Keratinocyte (primary cell): ENCODE data around the gene TSPOAP1. TPM values are rescaled to one million over a fixed set of nuclear protein-coding genes. Genes with fewer than 3 reads are reported as not detected.

Source experiments
- DNase-seq: peaks from one replicate; pipeline ENCODE4 v3.0.0-alpha.2; 2011; ENCODE audit warnings: low read depth, missing footprints, low spot score
- FAIRE-seq: peaks from 2 replicates; lab custom pipeline; 2011; peaks lifted over from hg19 to GRCh38; lab: Jason Lieb, UNC
- H2AFZ ChIP-seq: 2 replicates; pipeline ENCODE4 v1.6.0; 2012; ENCODE audit warnings: low read length, control low read depth, inconsistent platforms; ENCODE audit not compliant: control insufficient read depth
- H3K27ac ChIP-seq: 2 replicates; pipeline ENCODE4 v1.5.1; 2011; ENCODE audit warnings: low read length; ENCODE audit not compliant: control insufficient read depth, insufficient read depth
- H3K27me3 ChIP-seq: 3 replicates; pipeline ENCODE4 v1.6.0; 2011; ENCODE audit warnings: low read length; ENCODE audit not compliant: control insufficient read depth, insufficient read depth; ENCODE audit errors: extremely low read depth
- H3K36me3 ChIP-seq, 2 experiments: 2 replicates in 1 of 2; 3 replicates in 1 of 2; pipeline ENCODE4 v1.5.1; 2011; ENCODE audit warnings: low read length in 2 of 2, mild to moderate bottlenecking in 1 of 2; ENCODE audit not compliant: control insufficient read depth in 2 of 2, insufficient read depth in 2 of 2; ENCODE audit errors: extremely low read depth in 1 of 2
- H3K4me1 ChIP-seq: 3 replicates; pipeline ENCODE4 v1.5.1; 2011; ENCODE audit warnings: low read length; ENCODE audit not compliant: control insufficient read depth, insufficient read depth; ENCODE audit errors: extremely low read depth
- H3K4me2 ChIP-seq: 3 replicates; pipeline ENCODE4 v1.6.0; 2011; ENCODE audit warnings: low read depth, low read length; ENCODE audit not compliant: control insufficient read depth, insufficient read depth; ENCODE audit errors: extremely low read depth
- H3K4me3 ChIP-seq, 3 experiments: fragments of 200-600 bp in 1 of 3; sonication (generic) in 1 of 3; 2 replicates in 2 of 3; 3 replicates in 1 of 3; pipeline ENCODE4 v1.5.1; 2011 to 2016; ENCODE audit warnings: low read length in 3 of 3, mild to moderate bottlenecking in 3 of 3, control low read depth in 2 of 3, inconsistent platforms in 1 of 3, low read depth in 1 of 3, mixed read lengths in 1 of 3, mixed run types in 1 of 3, moderate library complexity in 1 of 3; ENCODE audit not compliant: control insufficient read depth in 2 of 3, insufficient read depth in 2 of 3; ENCODE audit errors: extremely low read depth in 1 of 3
- H3K79me2 ChIP-seq: 2 replicates; pipeline ENCODE4 v1.6.0; 2012; ENCODE audit warnings: low read length; ENCODE audit not compliant: control insufficient read depth, insufficient read depth
- H3K9ac ChIP-seq: 3 replicates; pipeline ENCODE4 v1.6.0; 2011; ENCODE audit warnings: low read length; ENCODE audit not compliant: control insufficient read depth, insufficient read depth; ENCODE audit errors: extremely low read depth
- H3K9me1 ChIP-seq: 3 replicates; pipeline ENCODE4 v1.6.0; 2011; ENCODE audit warnings: low read length; ENCODE audit not compliant: control insufficient read depth, insufficient read depth; ENCODE audit errors: extremely low read depth
- H3K9me3 ChIP-seq: 2 replicates; pipeline ENCODE4 v1.5.1; 2012; ENCODE audit warnings: low read depth, low read length; ENCODE audit not compliant: control insufficient read depth
- H4K20me1 ChIP-seq: 3 replicates; pipeline ENCODE4 v1.6.0; 2011; ENCODE audit warnings: low read length; ENCODE audit not compliant: control insufficient read depth, insufficient read depth; ENCODE audit errors: extremely low read depth
- EZH2 ChIP-seq: IDR thresholded peaks from one replicate; pipeline ENCODE4 v1.6.1; 2012; ENCODE audit warnings: inconsistent platforms, mild to moderate bottlenecking, low read length, moderate library complexity
- dilution Hi-C: fragments of 300-500 bp; cut with MboI; formaldehyde crosslinking; loops from one replicate; pipeline ENCODE4 v1.7.0; 2020; ENCODE audit warnings: low sequenced_read_pairs; ENCODE audit not compliant: extremely low pct_ligation_motif_present
- polyA plus RNA-seq, 5 experiments: library from polyadenylated mRNA; depleted of rRNA in 3 of 5; stranded (reverse) in 3 of 5; stranded (forward) in 1 of 5; unstranded in 1 of 5; fragments of >200 nt; gene quantifications; 1 replicate in 1 of 5; 2 replicates in 3 of 5; 3 replicates in 1 of 5; pipeline versions ENCODE4 v1.2.1 to v1.2.3, GENCODE V29; 2011 to 2012; ENCODE audit warnings: missing spikeins in 2 of 5, low read depth in 1 of 5, low replicate concordance in 1 of 5
- TF ChIP-seq, protein P1 (sequence below), 3 experiments: IDR thresholded peaks in 1 of 3; conservative IDR thresholded peaks in 1 of 3; optimal IDR thresholded peaks in 1 of 3; 2 replicates in 2 of 3; 3 replicates in 1 of 3; pipeline versions ENCODE3 to v1.5.1; 2011; ENCODE audit warnings: low read length in 3 of 3, mild to moderate bottlenecking in 3 of 3, moderate library complexity in 2 of 3, control low read depth in 1 of 3, inconsistent platforms in 1 of 3; ENCODE audit not compliant: insufficient read depth in 2 of 3; ENCODE audit errors: extremely low read depth in 1 of 3

TSPOAP1 gene
- polyA plus RNA-seq, 1 donor (not counting 4 experiments of a cell fraction or from before 2014, with no cell fraction given) = 0.04 TPM

DNA sequence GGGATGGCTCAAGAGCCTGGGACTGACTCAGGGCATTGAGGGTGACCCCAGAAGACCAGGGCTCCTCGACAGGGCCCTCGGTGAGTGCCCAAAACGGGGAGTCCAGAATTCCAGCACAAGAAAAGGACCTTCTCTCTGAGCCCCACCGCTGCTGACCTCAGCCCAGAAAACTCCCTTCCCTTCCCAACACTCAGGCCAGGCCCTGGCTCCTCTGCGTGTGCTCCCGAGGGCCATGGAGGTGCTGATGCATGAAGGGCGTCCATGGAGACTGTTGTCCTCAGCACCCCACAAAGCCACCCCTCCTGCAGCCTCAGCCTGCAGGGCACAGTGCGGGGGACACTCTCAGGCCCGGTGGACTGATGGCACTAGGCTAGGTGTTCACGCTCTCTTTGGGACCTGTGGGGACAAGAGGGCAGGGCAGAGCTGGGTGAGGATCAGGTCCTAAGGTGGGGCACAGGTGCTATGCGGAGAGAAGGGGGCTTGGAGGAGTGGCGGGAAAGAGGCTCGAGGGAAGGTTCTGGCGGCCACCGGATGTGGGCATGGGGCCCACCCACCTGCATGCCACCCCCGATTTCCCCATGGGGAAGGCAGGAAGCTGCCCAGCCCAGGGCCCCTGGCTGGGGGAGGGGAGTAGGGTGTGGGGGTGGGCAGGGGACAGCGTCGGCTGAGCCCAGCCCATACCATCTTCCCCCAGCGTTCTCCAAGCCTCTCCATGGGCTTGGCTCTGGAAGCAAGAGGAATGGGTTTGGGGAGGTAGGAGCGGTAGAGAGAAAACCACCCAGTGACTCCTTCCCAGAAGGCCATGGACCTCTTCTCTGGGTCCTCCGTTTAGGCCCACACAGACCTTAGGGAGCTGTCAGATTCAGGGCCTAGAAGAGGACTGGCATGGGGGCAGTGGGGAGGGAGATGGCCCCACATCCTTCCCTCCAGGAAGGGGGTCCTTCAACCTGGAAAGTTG lies 4.5 kb upstream of the TSPOAP1 start:
- FAIRE-seq (no peak), DNase-seq (no peak)
- Histone ChIP-seq H3K4me3 (no peak overlapping the region), H2AFZ (no peak overlapping the region), H3K4me2 (no peak overlapping the region), H3K27me3 (peaks cover 9% of the 10 kb centered on the region), H3K9ac (no peak overlapping the region), H3K79me2 (no peaks in the 10 kb centered on the region), H3K9me3 (no peaks in the 10 kb centered on the region), H3K27ac (no peak overlapping the region), H3K4me1 (peaks cover 16% of the 10 kb centered on the region), H3K9me1 (no peaks in the 10 kb centered on the region), H4K20me1 (no peaks in the 10 kb centered on the region), H3K36me3 (no peaks in the 10 kb centered on the region)
- dilution Hi-C loops = no loop called here
- TF ChIP-seq EZH2 = no peak
- TF ChIP-seq, protein P1, sequence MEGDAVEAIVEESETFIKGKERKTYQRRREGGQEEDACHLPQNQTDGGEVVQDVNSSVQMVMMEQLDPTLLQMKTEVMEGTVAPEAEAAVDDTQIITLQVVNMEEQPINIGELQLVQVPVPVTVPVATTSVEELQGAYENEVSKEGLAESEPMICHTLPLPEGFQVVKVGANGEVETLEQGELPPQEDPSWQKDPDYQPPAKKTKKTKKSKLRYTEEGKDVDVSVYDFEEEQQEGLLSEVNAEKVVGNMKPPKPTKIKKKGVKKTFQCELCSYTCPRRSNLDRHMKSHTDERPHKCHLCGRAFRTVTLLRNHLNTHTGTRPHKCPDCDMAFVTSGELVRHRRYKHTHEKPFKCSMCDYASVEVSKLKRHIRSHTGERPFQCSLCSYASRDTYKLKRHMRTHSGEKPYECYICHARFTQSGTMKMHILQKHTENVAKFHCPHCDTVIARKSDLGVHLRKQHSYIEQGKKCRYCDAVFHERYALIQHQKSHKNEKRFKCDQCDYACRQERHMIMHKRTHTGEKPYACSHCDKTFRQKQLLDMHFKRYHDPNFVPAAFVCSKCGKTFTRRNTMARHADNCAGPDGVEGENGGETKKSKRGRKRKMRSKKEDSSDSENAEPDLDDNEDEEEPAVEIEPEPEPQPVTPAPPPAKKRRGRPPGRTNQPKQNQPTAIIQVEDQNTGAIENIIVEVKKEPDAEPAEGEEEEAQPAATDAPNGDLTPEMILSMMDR (optimal IDR thresholded peaks at IDR 0.05 in 1 of 3, IDR thresholded peaks at IDR 0.05 in 1 of 3, conservative IDR thresholded peaks at IDR 0.05 in 1 of 3; ENCODE audit: extremely low read depth in 1 of 3, insufficient read depth in 2 of 3, low read length in 3 of 3) = no peak

DNA sequence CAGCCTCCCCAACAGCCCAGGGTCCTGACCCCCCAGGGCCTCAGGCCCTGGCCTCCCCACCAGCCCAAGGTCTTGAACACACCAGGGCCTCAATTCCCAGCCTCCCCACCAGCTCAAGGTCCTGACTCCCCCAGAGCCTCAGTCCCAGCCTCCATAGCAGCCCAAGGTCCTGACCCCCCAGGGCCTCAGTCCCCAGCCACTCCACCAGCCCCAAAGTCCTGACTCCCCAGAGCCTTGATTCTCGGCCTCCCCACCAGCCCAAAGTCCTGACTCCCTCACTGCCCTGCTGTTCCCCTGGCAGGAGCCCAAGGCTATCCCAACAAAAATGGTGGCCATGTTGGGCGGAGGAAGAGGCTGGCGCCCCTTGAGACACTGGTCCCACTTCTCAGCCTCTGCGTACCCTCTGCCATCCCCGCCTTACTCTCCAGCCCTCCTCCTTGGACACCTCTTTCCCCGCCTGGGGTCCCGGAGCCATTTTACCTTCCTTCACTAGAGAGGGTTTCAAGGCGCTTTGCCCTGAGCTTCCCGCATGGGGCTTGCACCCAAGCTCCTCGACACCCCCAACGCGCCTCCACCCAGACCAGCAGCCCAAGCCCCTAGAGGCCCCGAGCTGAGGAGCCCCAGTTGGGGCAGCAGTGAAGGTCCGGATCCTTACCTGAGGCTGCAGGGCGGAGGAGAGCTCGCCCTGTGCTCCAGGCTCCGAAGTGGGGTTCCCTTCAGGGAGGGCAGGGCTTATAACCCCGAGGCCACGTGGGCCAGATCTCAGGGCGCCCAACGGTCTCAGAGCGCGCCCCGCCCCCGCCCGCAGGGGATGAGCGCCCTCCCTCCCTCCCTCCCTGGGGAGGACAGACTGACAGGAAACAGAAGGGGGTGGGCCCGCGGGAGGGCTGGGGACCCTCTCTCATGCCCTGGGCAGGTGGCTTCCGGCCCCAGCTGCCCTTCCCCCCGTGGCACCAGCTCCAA lies 3.5 kb upstream of the TSPOAP1 start:
- no peak overlapping the region for H3K4me2 ChIP-seq
- H3K27me3 ChIP-seq = peaks cover 17% of the 10 kb centered on the region
- H3K36me3 ChIP-seq = no peaks in the 10 kb centered on the region
- no peak overlapping the region for H3K4me3 ChIP-seq
- no peak overlapping the region for H3K9ac ChIP-seq
- no peak for DNase-seq
- TF ChIP-seq, protein P1 (optimal IDR thresholded peaks at IDR 0.05 in 1 of 3, IDR thresholded peaks at IDR 0.05 in 1 of 3, conservative IDR thresholded peaks at IDR 0.05 in 1 of 3; ENCODE audit: extremely low read depth in 1 of 3, insufficient read depth in 2 of 3, low read length in 3 of 3) = no peak
- TF ChIP-seq EZH2 = no peak
- no peaks in the 10 kb centered on the region for H3K9me3 ChIP-seq
- no peaks in the 10 kb centered on the region for H4K20me1 ChIP-seq
- no peak overlapping the region for H2AFZ ChIP-seq
- dilution Hi-C loops = no loop called here
- H3K9me1 ChIP-seq = no peaks in the 10 kb centered on the region
- H3K79me2 ChIP-seq = no peaks in the 10 kb centered on the region
- no peak for FAIRE-seq
- no peak overlapping the region for H3K27ac ChIP-seq
- H3K4me1 ChIP-seq = peaks cover 16% of the 10 kb centered on the region
